ENCODE measurements around the gene KIF2A.

GRCh38 chr5:62312036-62312435, 6.0 kb downstream of the KIF2A start:
- TF ChIP-seq CTCF (conservative IDR thresholded peaks at IDR 0.05 in 1 of 2, IDR thresholded peaks at IDR 0.05 in 1 of 2; ENCODE audit: extremely low read depth in 1 of 2, insufficient read depth in 1 of 2, low read depth in 1 of 2, low read length in 2 of 2) (no peak), EZH2 (IDR thresholded peaks at IDR 0.05; ENCODE audit: borderline replicate concordance, low read length) (no peak)
